HEK293T (cell line): Measurements from ENCODE around the gene ZBTB32.
"Not testable (repeated sequence)": the region's sequence is repeated elsewhere in the genome, so short reads cannot be mapped to it uniquely, and the experiment has no call there.

Experiments used
- CTCF ChIA-PET: fragments of 350-600 bp; formaldehyde crosslinking; extraction: SDS; loops from one replicate; lab custom pipeline; 2021; ENCODE audit warnings: antibody characterized with exemption, inconsistent platforms; lab: Yijun Ruan, JAX
- POLR2A ChIA-PET: fragments of 350-600 bp; formaldehyde crosslinking; extraction: SDS; loops from one replicate; lab custom pipeline; 2020; ENCODE audit warnings: antibody characterized with exemption, inconsistent platforms; lab: Yijun Ruan, JAX
- DNase-seq: peaks from one replicate; pipeline ENCODE4 v3.0.0; 2012; ENCODE audit warnings: mixed read lengths; ENCODE audit errors: extremely low spot score
- ARNT ChIP-seq: fragments of 450-650 bp; IDR thresholded peaks from 2 replicates; pipeline ENCODE4 v1.6.1; 2017; ENCODE audit warnings: mild to moderate bottlenecking
- BHLHE40 ChIP-seq: fragments of 450-650 bp; IDR thresholded peaks from 2 replicates; pipeline ENCODE4 v1.6.1; 2016; ENCODE audit warnings: mild to moderate bottlenecking, moderate library complexity, borderline replicate concordance
- CTBP1 ChIP-seq: fragments of 450-650 bp; IDR thresholded peaks from 2 replicates; pipeline ENCODE4 v1.6.1; 2016; ENCODE audit warnings: borderline replicate concordance
- ELF4 ChIP-seq: fragments of 450-650 bp; IDR thresholded peaks from 2 replicates; pipeline ENCODE4 v1.6.1; 2017; ENCODE audit warnings: antibody characterized with exemption
- FOXA1 ChIP-seq: fragments of 450-650 bp; IDR thresholded peaks from 2 replicates; pipeline ENCODE4 v1.6.1; 2016; ENCODE audit warnings: mild to moderate bottlenecking
- FOXK2 ChIP-seq: fragments of 450-650 bp; IDR thresholded peaks from 2 replicates; pipeline ENCODE4 v1.6.1; 2016; ENCODE audit warnings: mild to moderate bottlenecking
- FOXM1 ChIP-seq: fragments of 450-650 bp; IDR thresholded peaks from 2 replicates; pipeline ENCODE4 v1.6.1; 2017; ENCODE audit warnings: mild to moderate bottlenecking, borderline replicate concordance
- HDGF ChIP-seq: fragments of 450-650 bp; IDR thresholded peaks from 2 replicates; pipeline ENCODE4 v1.6.1; 2017; ENCODE audit warnings: antibody characterized with exemption, borderline replicate concordance
- L3MBTL2 ChIP-seq: fragments of 450-650 bp; conservative IDR thresholded peaks from 2 replicates; pipeline ENCODE4 v1.6.1; 2016; ENCODE audit warnings: mild to moderate bottlenecking
- LEF1 ChIP-seq: fragments of 450-650 bp; IDR thresholded peaks from 2 replicates; pipeline ENCODE4 v1.6.1; 2017; ENCODE audit warnings: mild to moderate bottlenecking, borderline replicate concordance
- NFRKB ChIP-seq: fragments of 450-650 bp; IDR thresholded peaks from 2 replicates; pipeline ENCODE4 v1.6.1; 2016; ENCODE audit warnings: mild to moderate bottlenecking, moderate library complexity
- SP1 ChIP-seq: fragments of 450-650 bp; IDR thresholded peaks from 2 replicates; pipeline ENCODE4 v1.6.1; 2017
- SUZ12 ChIP-seq: fragments of 450-650 bp; IDR thresholded peaks from 2 replicates; pipeline ENCODE4 v1.6.1; 2016; ENCODE audit warnings: mild to moderate bottlenecking
- TARDBP ChIP-seq: fragments of 450-650 bp; IDR thresholded peaks from 2 replicates; pipeline ENCODE4 v1.6.1; 2016
- ZNF384 ChIP-seq: fragments of 450-650 bp; IDR thresholded peaks from 2 replicates; pipeline ENCODE4 v1.6.1; 2016
- TF ChIP-seq, protein P1 (sequence below): fragments of 450-650 bp; IDR thresholded peaks from 2 replicates; pipeline ENCODE4 v1.6.1; 2016

ZBTB32 gene

DNA sequence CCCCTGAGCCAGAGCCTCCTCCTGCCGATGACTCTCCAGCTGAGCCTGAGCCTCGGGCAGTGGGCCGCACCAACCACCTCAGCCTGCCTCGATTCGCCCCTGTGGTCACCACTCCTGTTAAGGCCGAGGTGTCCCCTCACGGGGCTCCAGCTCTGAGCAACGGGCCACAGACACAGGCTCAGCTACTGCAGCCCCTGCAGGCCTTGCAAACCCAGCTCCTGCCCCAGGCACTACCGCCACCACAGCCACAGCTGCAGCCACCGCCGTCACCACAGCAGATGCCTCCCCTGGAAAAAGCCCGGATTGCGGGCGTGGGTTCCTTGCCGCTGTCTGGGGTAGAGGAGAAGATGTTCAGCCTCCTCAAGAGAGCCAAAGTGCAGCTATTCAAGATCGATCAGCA is 17.0 kb downstream of the ZBTB32 start:
- CTCF ChIA-PET, result no interaction called here
- no peak for DNase-seq
- TF ChIP-seq CTBP1 (no peak), L3MBTL2 (no peak)
- TF ChIP-seq, protein P1, sequence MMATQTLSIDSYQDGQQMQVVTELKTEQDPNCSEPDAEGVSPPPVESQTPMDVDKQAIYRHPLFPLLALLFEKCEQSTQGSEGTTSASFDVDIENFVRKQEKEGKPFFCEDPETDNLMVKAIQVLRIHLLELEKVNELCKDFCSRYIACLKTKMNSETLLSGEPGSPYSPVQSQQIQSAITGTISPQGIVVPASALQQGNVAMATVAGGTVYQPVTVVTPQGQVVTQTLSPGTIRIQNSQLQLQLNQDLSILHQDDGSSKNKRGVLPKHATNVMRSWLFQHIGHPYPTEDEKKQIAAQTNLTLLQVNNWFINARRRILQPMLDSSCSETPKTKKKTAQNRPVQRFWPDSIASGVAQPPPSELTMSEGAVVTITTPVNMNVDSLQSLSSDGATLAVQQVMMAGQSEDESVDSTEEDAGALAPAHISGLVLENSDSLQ, result no peak
- POLR2A ChIA-PET, result interaction anchor here (0.6 to 2.5 kb wide), 3 partner anchors 19 to 29 kb away, joined by 3 to 10 read pairs (median 3); partner anchors contain the start of gene LIN37

DNA sequence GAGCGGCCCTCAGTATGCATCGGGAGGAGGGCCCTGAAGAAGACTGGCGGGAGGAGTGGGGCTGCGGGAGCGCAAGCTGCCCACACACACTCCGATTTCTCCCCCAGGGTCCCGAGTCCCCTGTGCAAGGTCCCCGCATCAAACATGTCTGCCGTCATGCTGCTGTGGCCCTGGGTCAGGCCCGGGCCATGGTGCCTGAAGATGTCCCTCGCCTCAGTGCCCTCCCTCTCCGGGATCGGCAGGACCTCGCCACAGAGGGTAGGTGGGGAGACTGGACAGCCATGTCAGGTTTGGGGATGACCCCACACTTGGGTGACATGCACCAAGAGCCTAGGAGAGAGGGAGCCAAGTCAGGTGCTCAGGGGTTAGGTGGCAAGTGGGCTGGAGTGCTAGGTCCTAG is 18.1 kb downstream of the ZBTB32 start:
- DNase-seq, result no peak
- TF ChIP-seq TARDBP (no peak), SP1 (no peak), BHLHE40 (no peak), FOXA1 (no peak), NFRKB (no peak), HDGF (no peak), LEF1 (no peak), FOXK2 (no peak), SUZ12 (no peak), ZNF384 (no peak), ARNT (no peak), ELF4 (no peak)
- TF ChIP-seq, protein P1, result no peak
- ChIA-PET POLR2A (interaction anchor here (1.2 to 2.5 kb wide), 2 partner anchors 18 to 26 kb away, joined by 3 to 10 read pairs; partner anchors contain the start of gene LIN37), CTCF (no interaction called here)

DNA sequence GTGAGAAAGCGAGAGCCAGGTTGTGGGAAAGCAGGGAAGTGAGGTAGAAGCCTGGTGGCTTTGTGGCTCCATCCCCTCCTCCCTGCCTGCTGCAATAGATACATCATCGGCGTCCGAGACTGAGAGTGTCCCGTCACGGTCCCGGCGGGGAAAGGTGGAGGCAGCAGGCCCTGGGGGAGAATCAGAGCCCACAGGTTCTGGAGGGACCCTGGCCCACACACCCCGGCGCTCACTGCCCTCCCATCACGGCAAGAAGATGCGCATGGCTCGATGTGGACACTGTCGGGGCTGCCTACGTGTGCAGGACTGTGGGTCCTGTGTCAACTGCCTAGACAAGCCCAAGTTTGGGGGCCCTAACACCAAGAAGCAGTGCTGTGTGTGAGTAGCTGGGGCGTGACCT is 18.5 kb downstream of the ZBTB32 start:
- DNase-seq, result no peak
- CTCF ChIA-PET, result no interaction called here
- POLR2A ChIA-PET, result interaction anchor here (0.9 kb wide), 2 partner anchors 18 to 79 kb away, joined by 3 to 6 read pairs; no protein-coding TSS in a partner anchor
- no peak for TF ChIP-seq FOXM1
- TF ChIP-seq LEF1, result no peak
- TF ChIP-seq, protein P1, result no peak
- no peak for TF ChIP-seq FOXA1
- TF ChIP-seq ARNT, result no peak
- no peak for TF ChIP-seq ZNF384
- no peak for TF ChIP-seq ELF4
- TF ChIP-seq SP1, result no peak
- TF ChIP-seq CTBP1, result no peak

DNA sequence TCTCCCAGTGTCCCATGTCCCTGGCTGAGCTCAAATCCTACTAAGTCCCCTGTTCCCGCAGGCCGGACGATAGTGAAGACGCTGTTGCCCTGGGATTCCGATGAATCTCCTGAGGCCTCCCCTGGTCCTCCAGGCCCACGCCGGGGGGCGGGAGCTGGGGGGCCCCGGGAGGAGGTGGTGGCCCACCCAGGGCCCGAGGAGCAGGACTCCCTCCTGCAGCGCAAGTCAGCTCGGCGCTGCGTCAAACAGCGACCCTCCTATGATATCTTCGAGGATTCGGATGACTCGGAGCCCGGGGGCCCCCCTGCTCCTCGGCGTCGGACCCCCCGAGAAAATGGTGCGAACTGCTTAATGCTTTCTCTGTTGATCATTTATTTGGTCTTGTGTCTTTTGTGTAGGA is 19.3 kb downstream of the ZBTB32 start:
- CTCF ChIA-PET, result no interaction called here
- POLR2A ChIA-PET, result interaction anchor here (0.9 to 1.1 kb wide), 3 partner anchors 10 to 80 kb away, joined by 3 to 6 read pairs (median 3); no protein-coding TSS in a partner anchor
- TF ChIP-seq SP1 (no peak), ARNT (no peak), L3MBTL2 (no peak), CTBP1 (no peak), ZNF384 (no peak), FOXA1 (no peak), NFRKB (no peak), LEF1 (no peak), FOXM1 (no peak), TARDBP (no peak), SUZ12 (no peak)
- TF ChIP-seq, protein P1, result no peak

DNA sequence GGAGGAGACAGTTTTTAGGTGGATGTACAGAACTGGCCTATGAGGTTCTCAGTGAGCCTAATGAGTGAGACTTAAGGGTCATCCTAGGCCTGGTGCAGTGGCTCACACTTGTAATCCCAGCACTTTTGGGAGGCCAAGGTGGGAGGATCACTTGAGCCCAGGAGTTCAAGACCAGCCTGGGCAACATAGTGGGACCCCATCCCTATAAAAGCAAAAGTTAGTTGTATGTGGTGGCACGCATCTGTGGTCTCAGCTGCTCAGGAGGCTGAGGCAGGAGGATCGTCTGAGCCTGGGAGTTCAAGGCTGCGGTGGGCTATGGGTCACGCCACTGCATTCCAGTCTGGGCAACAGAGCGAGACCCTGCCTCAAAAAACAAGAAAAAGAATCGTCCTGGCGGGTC is 19.8 kb downstream of the ZBTB32 start:
- CTCF ChIA-PET, DNase-seq: not testable (repeated sequence)
- POLR2A ChIA-PET, result interaction anchor here (1.1 kb wide), 1 partner anchor 9 kb away, joined by 3 read pairs; no protein-coding TSS in a partner anchor

More for the DNA sequence above, 19.3 kb downstream of the ZBTB32 start:
- no peak for DNase-seq

DNA sequence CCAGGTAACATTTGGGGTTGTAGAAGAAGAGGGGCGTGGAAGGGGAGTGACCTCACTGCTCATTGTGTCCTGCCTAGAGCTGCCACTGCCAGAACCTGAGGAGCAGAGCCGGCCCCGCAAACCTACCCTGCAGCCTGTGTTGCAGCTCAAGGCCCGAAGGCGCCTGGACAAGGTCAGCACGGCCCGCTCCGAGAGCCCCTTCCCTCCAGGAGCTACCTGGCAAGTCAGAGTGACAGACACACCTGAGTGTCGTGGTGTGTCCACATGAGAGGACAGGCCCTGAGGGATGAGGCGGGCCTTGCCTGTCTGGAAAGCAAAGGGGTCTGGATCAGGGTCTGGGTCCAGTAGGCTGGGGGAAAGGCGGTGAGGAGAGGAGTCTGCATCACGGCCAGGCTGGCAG is 20.2 kb downstream of the ZBTB32 start:
- POLR2A ChIA-PET, result no interaction called here
- no peak for DNase-seq
- TF ChIP-seq SUZ12 (no peak), ELF4 (no peak), CTBP1 (no peak), BHLHE40 (no peak), NFRKB (no peak), TARDBP (no peak)
- TF ChIP-seq, protein P1, result no peak
- CTCF ChIA-PET, result no interaction called here
